ENCODE data around the gene FASTKD1.

DNA sequence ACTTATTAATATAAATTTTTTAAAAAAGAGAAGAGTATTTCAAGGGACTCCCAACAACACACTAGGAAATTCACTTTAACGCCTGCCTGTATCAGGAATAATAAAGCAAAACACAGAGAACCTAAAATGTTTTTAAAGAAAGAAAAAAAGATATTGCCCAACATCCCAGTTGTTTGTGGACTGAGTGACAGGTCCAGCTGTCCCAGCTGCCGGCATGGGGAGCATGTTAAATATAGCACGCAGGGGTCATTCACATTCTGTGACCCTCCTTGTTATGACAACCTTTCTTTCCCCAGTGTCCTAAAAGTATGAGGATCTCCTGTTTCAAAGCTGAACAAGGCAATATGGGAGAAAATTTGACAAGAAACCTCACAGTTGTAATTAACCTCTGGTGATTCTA is 59.7 kb downstream of the FASTKD1 start:
- TF ChIP-seq POLR2A (IDR thresholded peaks at IDR 0.05): no peak
- TF ChIP-seq CTCF (IDR thresholded peaks at IDR 0.05): no peak
- TF ChIP-seq EP300 (IDR thresholded peaks at IDR 0.05): no peak

Measured in ovary (tissue), 3 donors.